HG02763 (cell line): ENCODE data around the gene SCAMP2.
"Not testable (repeated sequence)": the region's sequence is repeated elsewhere in the genome, so short reads cannot be mapped to it uniquely, and the experiment has no call there.

Experiments
- ATAC-seq: cut with Tn5 transposase; IDR thresholded peaks from one replicate; pipeline ENCODE4 v1.9.1; 2021; ENCODE audit warnings: mild to moderate bottlenecking, moderate library complexity; ENCODE audit not compliant: unreplicated experiment

Gene SCAMP2

GRCh38 chr15:74873036-74873755 is at the start of gene SCAMP2:
SCAMP2 (minus strand) TSS chr15:74873365; CDS start chr15:74873255, 110 bp downstream.
- ATAC-seq = peak; percentile 80

- no peak for ATAC-seq
Measured at GRCh38 chr15:74920456-74920855, 47.3 kb upstream of the SCAMP2 start.

GRCh38 chr15:74917676-74918075 is 44.5 kb upstream of the SCAMP2 start:
- no peak for ATAC-seq

GRCh38 chr15:74913799-74914198 is 40.6 kb upstream of the SCAMP2 start:
- not testable (repeated sequence) for ATAC-seq

- ATAC-seq = no peak
Measured at GRCh38 chr15:74913041-74913440, 39.9 kb upstream of the SCAMP2 start.

- ATAC-seq = no peak
Measured at GRCh38 chr15:74908635-74909034, 35.5 kb upstream of the SCAMP2 start.

- no peak for ATAC-seq
Measured at GRCh38 chr15:74907163-74907870, 34.2 kb upstream of the SCAMP2 start.

GRCh38 chr15:74906450-74907162 is 33.4 kb upstream of the SCAMP2 start, which contains the start of gene FAM219B:
FAM219B (minus strand) TSS chr15:74906851; CDS start chr15:74906800, 51 bp downstream.
- ATAC-seq = peak; percentile 86

- no peak for ATAC-seq
Measured at GRCh38 chr15:74906067-74906449, 32.9 kb upstream of the SCAMP2 start.

- ATAC-seq = no peak
Measured at GRCh38 chr15:74904190-74904805, 31.1 kb upstream of the SCAMP2 start.

GRCh38 chr15:74903676-74904075 is 30.5 kb upstream of the SCAMP2 start:
- ATAC-seq = no peak

GRCh38 chr15:74902295-74903075 is 29.3 kb upstream of the SCAMP2 start:
- ATAC-seq = no peak

GRCh38 chr15:74901612-74902063 is 28.5 kb upstream of the SCAMP2 start:
- no peak for ATAC-seq

GRCh38 chr15:74897300-74897701 is 24.1 kb upstream of the SCAMP2 start:
- no peak for ATAC-seq

GRCh38 chr15:74896316-74896715 is 23.2 kb upstream of the SCAMP2 start:
- no peak for ATAC-seq

GRCh38 chr15:74895830-74896229 is 22.7 kb upstream of the SCAMP2 start:
- no peak for ATAC-seq

GRCh38 chr15:74894383-74894782 is 21.2 kb upstream of the SCAMP2 start:
- not testable (repeated sequence) for ATAC-seq

- no peak for ATAC-seq
Measured at GRCh38 chr15:74893627-74894026, 20.5 kb upstream of the SCAMP2 start.

GRCh38 chr15:74892931-74893330 is 19.8 kb upstream of the SCAMP2 start:
- no peak for ATAC-seq

GRCh38 chr15:74892313-74892712 is 19.1 kb upstream of the SCAMP2 start:
- ATAC-seq = no peak
